GM12878 (cell line): ENCODE results near the gene TIMP3. TPM values are rescaled to one million over a fixed set of nuclear protein-coding genes. Genes with fewer than 3 reads are reported as not detected.

Source experiments
- ATAC-seq: fragments of 200-7000 bp; cut with Tn5 transposase; 3 replicates; pipeline ENCODE4 v1.9.1; 2020; ENCODE audit warnings: mild to moderate bottlenecking, moderate library complexity
- BruUV-seq: library from RNA; stranded (reverse); fragments of 400-500 nt; replicated peaks from 2 replicates; lab custom pipeline; 2021; lab: Mats Ljungman, UMichigan
- CTCF ChIA-PET: fragments of 300-600 bp; sonication (Branson Sonifier 250); formaldehyde crosslinking; extraction: SDS; loops from one replicate; lab custom pipeline; 2021; ENCODE audit warnings: inconsistent platforms; lab: Yijun Ruan, JAX
- POLR2A ChIA-PET: fragments of 350-600 bp; formaldehyde crosslinking; extraction: SDS; loops from one replicate; lab custom pipeline; 2021; ENCODE audit warnings: inconsistent platforms; lab: Charles Lee
- RAD21 ChIA-PET: fragments of 300-600 bp; sonication (Branson Sonifier 250); formaldehyde crosslinking; loops from one replicate; lab custom pipeline; 2023; ENCODE audit warnings: antibody characterized with exemption; ENCODE audit not compliant: unreplicated experiment; lab: Charles Lee
- SMC1A ChIA-PET: fragments of 300-600 bp; sonication (Branson Sonifier 250); formaldehyde crosslinking; loops from one replicate; lab custom pipeline; 2023; ENCODE audit not compliant: unreplicated experiment, uncharacterized antibody; lab: Charles Lee
- DNase-seq: peaks from one replicate; pipeline ENCODE4 v3.0.0-alpha.2; 2011; ENCODE audit warnings: low read depth, low spot score
- FAIRE-seq: peaks from 3 replicates; lab custom pipeline; 2011; peaks lifted over from hg19 to GRCh38; lab: Jason Lieb, UNC
- H2AFZ ChIP-seq: 2 replicates; pipeline ENCODE4 v1.6.0; 2011; ENCODE audit warnings: low read depth, low read length, control low read depth; ENCODE audit not compliant: control insufficient read depth
- H3K27ac ChIP-seq: 2 replicates; pipeline ENCODE4 v1.5.1; 2011; ENCODE audit warnings: control low read depth; ENCODE audit not compliant: control insufficient read depth, insufficient read depth
- H3K27me3 ChIP-seq, 2 experiments: replicated peaks in 1 of 2; 2 replicates each; pipeline versions ENCODE4 v1.6.0 to v1.6.1; 2011; ENCODE audit warnings: low read length in 1 of 2; ENCODE audit not compliant: control insufficient read depth in 2 of 2, insufficient read depth in 2 of 2
- H3K36me3 ChIP-seq, 2 experiments: 2 replicates each; pipeline ENCODE4 v1.5.1; 2011; ENCODE audit warnings: low read length in 1 of 2; ENCODE audit not compliant: control insufficient read depth in 2 of 2, insufficient read depth in 2 of 2
- H3K4me1 ChIP-seq: 2 replicates; pipeline ENCODE4 v1.6.1; 2011; ENCODE audit warnings: mild to moderate bottlenecking, low read length, moderate library complexity, mixed read lengths; ENCODE audit not compliant: control insufficient read depth, insufficient read depth
- H3K4me2 ChIP-seq: 2 replicates; pipeline ENCODE4 v1.6.0; 2011; ENCODE audit warnings: control low read depth; ENCODE audit not compliant: control insufficient read depth, insufficient read depth
- H3K4me3 ChIP-seq: fragments of 200-600 bp; sonication (generic); 2 replicates; pipeline ENCODE4 v1.5.1; 2016
- H3K79me2 ChIP-seq: 2 replicates; pipeline ENCODE4 v1.6.0; 2011; ENCODE audit warnings: low read length; ENCODE audit not compliant: control insufficient read depth, insufficient read depth
- H3K9ac ChIP-seq: 2 replicates; pipeline ENCODE4 v1.8.0; 2011; ENCODE audit warnings: low read length, control low read depth, mixed read lengths; ENCODE audit not compliant: control insufficient read depth, insufficient read depth
- H3K9me3 ChIP-seq: replicated peaks from 3 replicates; pipeline ENCODE4 v1.5.1; 2011; ENCODE audit warnings: mild to moderate bottlenecking, low read length; ENCODE audit not compliant: control insufficient read depth, insufficient read depth
- H4K20me1 ChIP-seq: 2 replicates; pipeline ENCODE4 v1.6.0; 2011; ENCODE audit not compliant: control insufficient read depth, insufficient read depth
- CBX5 ChIP-seq: sonication (generic); IDR thresholded peaks from 2 replicates; pipeline ENCODE4 v1.6.1; 2016; ENCODE audit warnings: low read depth, moderate library complexity, mild to moderate bottlenecking, inconsistent platforms
- CHD2 ChIP-seq: IDR thresholded peaks from 2 replicates; pipeline ENCODE4 v1.6.1; 2011; ENCODE audit warnings: low read depth, low read length, improper control_type of control experiment, borderline replicate concordance
- HDAC2 ChIP-seq: fragments of 200-600 bp; sonication (generic); IDR thresholded peaks from 2 replicates; pipeline ENCODE4 v1.6.1; 2017
- LARP7 ChIP-seq: fragments of 450-650 bp; IDR thresholded peaks from 2 replicates; pipeline ENCODE4 v1.6.1; 2017; ENCODE audit warnings: mild to moderate bottlenecking
- MEF2A ChIP-seq: IDR thresholded peaks from 2 replicates; pipeline ENCODE4 v1.6.1; 2011; ENCODE audit warnings: low read depth, mild to moderate bottlenecking, low read length, moderate library complexity; ENCODE audit not compliant: insufficient read depth
- MTA3 ChIP-seq: IDR thresholded peaks from 2 replicates; pipeline ENCODE4 v1.6.1; 2012; ENCODE audit warnings: low read length, inconsistent platforms, borderline replicate concordance
- NR2C2 ChIP-seq: IDR thresholded peaks from 2 replicates; pipeline ENCODE4 v1.6.1; 2011; ENCODE audit warnings: borderline replicate concordance, low read depth; ENCODE audit not compliant: control insufficient read depth, insufficient read length
- POLR2AphosphoS5 ChIP-seq: IDR thresholded peaks from 2 replicates; pipeline ENCODE4 v1.6.1; 2011; ENCODE audit warnings: mild to moderate bottlenecking, low read length, inconsistent platforms
- POU2F2 ChIP-seq: IDR thresholded peaks from 3 replicates; pipeline ENCODE4 v1.6.1; 2011; ENCODE audit warnings: low read depth, mild to moderate bottlenecking, low read length, borderline replicate concordance
- TARDBP ChIP-seq: IDR thresholded peaks from 2 replicates; pipeline ENCODE4 v1.6.1; 2016; ENCODE audit warnings: borderline replicate concordance
- TCF7 ChIP-seq: IDR thresholded peaks from 2 replicates; pipeline ENCODE4 v1.6.1; 2014; ENCODE audit warnings: antibody characterized with exemption, borderline replicate concordance
- ZNF217 ChIP-seq: fragments of 450-650 bp; IDR thresholded peaks from 2 replicates; pipeline ENCODE4 v1.6.1; 2017; ENCODE audit warnings: antibody characterized with exemption, mild to moderate bottlenecking
- ZNF384 ChIP-seq: IDR thresholded peaks from 2 replicates; pipeline ENCODE4 v1.6.1; 2012; ENCODE audit warnings: low read depth, mild to moderate bottlenecking, low read length, improper control_type of control experiment, borderline replicate concordance
- ZNF622 ChIP-seq: fragments of 450-650 bp; IDR thresholded peaks from 2 replicates; pipeline ENCODE4 v1.6.1; 2017; ENCODE audit warnings: mild to moderate bottlenecking, inconsistent platforms
- WGBS: methylation state at CpG from one replicate; pipeline ENCODE4 v1.1.6; 2016; ENCODE audit warnings: low lambda C conversion rate; ENCODE audit not compliant: insufficient replicate concordance, insufficient coverage; ENCODE audit errors: missing lambda C conversion rate; 5-methylcytosine and 5-hydroxymethylcytosine counted together
- in situ Hi-C: fragments of 300-500 bp; cut with MboI; formaldehyde crosslinking; loops from 9 replicates; pipeline ENCODE4 v1.14.3; 2018; ENCODE audit warnings: mixed read lengths
- intact Hi-C: fragments of 100-400 bp; cut with micrococcal nuclease; formaldehyde crosslinking; loops from one replicate; pipeline ENCODE4 v1.14.2; 2022; ENCODE audit not compliant: unreplicated experiment
- polyA plus RNA-seq, 11 experiments: library from polyadenylated mRNA; depleted of rRNA in 4 of 11; unstranded in 6 of 11; stranded (reverse) in 5 of 11; fragments of >200 nt; fragmentation: Nextera tagmentation in 4 of 11; fragmentation: Illumina TruSeq in 1 of 11; extraction: Ambion mirVana in 4 of 11; extraction: Trizol in 1 of 11; gene quantifications; 1 replicate in 1 of 11; 2 replicates in 10 of 11; pipeline versions ENCODE4 v1.2.1 to v1.2.3, GENCODE V29; 2011 to 2016; ENCODE audit warnings: inconsistent platforms in 2 of 11, missing spikeins in 2 of 11, low read depth in 1 of 11
- total RNA-seq, 4 experiments: library from RNA; depleted of rRNA in 3 of 4; stranded (reverse); fragments of >200 nt in 3 of 4; fragmentation: Illumina TruSeq in 1 of 4; extraction: Trizol in 1 of 4; gene quantifications; 2 replicates each; pipeline versions ENCODE4 v1.2.1 to v1.2.3, GENCODE V29; 2013 to 2021
- TF ChIP-seq, protein P1 (sequence below): fragments of 450-650 bp; IDR thresholded peaks from 2 replicates; pipeline ENCODE4 v1.6.1; 2017; ENCODE audit warnings: mild to moderate bottlenecking, moderate library complexity
- TF ChIP-seq, protein P2 (sequence below): IDR thresholded peaks from 2 replicates; pipeline ENCODE4 v1.6.1; 2011; ENCODE audit warnings: borderline replicate concordance, low read depth, mild to moderate bottlenecking, moderate library complexity, low read length; ENCODE audit not compliant: insufficient read depth, poor library complexity, severe bottlenecking
- TF ChIP-seq, protein P3 (sequence below): IDR thresholded peaks from 2 replicates; pipeline ENCODE4 v1.6.1; 2011; ENCODE audit warnings: low read depth, low read length, improper control_type of control experiment, borderline replicate concordance

TIMP3 gene
- total and polyA plus RNA-seq, 10 of the 15 experiments (the other 5 are each of a cell fraction or from before 2014, with no cell fraction given): 0.01 to 0.74 (median 0.27) TPM; not detected in 5

DNA sequence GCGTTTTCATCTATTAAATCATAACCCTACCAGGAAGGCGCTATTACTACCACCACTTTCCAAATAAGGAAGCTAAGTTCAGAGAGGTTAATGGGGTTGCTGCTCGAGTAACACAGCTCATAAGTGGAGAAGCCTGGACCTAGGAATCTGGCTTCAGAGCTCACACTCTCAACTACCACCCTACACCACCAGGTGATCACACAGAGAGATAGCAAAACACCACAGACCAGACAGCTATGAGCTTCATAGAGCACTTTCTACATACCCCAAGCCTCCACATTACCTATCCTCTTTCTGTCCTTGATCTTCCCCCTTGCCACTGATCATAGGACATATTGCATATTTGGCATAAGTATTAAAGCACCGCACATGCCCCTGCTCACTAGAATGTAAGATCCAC, 65.4 kb downstream of the TIMP3 start:
- no peak for DNase-seq
- Histone ChIP-seq H3K9ac (no peak overlapping the region), H3K9me3 (no peaks in the 10 kb centered on the region), H3K27ac (no peak overlapping the region), H3K4me3 (no peak overlapping the region), H3K4me1 (no peaks in the 10 kb centered on the region), H4K20me1 (no peaks in the 10 kb centered on the region), H3K79me2 (no peaks in the 10 kb centered on the region), H3K36me3 (no peaks in the 10 kb centered on the region), H2AFZ (no peak overlapping the region), H3K4me2 (no peak overlapping the region), H3K27me3 (no peaks in the 10 kb centered on the region; a peak in 2 of 4 replicates)
- no TSS peak for BruUV-seq
- TF ChIP-seq, protein P1, sequence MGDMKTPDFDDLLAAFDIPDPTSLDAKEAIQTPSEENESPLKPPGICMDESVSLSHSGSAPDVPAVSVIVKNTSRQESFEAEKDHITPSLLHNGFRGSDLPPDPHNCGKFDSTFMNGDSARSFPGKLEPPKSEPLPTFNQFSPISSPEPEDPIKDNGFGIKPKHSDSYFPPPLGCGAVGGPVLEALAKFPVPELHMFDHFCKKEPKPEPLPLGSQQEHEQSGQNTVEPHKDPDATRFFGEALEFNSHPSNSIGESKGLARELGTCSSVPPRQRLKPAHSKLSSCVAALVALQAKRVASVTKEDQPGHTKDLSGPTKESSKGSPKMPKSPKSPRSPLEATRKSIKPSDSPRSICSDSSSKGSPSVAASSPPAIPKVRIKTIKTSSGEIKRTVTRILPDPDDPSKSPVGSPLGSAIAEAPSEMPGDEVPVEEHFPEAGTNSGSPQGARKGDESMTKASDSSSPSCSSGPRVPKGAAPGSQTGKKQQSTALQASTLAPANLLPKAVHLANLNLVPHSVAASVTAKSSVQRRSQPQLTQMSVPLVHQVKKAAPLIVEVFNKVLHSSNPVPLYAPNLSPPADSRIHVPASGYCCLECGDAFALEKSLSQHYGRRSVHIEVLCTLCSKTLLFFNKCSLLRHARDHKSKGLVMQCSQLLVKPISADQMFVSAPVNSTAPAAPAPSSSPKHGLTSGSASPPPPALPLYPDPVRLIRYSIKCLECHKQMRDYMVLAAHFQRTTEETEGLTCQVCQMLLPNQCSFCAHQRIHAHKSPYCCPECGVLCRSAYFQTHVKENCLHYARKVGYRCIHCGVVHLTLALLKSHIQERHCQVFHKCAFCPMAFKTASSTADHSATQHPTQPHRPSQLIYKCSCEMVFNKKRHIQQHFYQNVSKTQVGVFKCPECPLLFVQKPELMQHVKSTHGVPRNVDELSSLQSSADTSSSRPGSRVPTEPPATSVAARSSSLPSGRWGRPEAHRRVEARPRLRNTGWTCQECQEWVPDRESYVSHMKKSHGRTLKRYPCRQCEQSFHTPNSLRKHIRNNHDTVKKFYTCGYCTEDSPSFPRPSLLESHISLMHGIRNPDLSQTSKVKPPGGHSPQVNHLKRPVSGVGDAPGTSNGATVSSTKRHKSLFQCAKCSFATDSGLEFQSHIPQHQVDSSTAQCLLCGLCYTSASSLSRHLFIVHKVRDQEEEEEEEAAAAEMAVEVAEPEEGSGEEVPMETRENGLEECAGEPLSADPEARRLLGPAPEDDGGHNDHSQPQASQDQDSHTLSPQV: no peak
- TF ChIP-seq CHD2 (no peak), ZNF217 (no peak), MTA3 (no peak), POLR2AphosphoS5 (no peak), ZNF384 (no peak), MEF2A (no peak), LARP7 (no peak), NR2C2 (no peak), HDAC2 (no peak), ZNF622 (no peak), TCF7 (no peak), CBX5 (no peak), POU2F2 (no peak), TARDBP (no peak)
- TF ChIP-seq, protein P2, sequence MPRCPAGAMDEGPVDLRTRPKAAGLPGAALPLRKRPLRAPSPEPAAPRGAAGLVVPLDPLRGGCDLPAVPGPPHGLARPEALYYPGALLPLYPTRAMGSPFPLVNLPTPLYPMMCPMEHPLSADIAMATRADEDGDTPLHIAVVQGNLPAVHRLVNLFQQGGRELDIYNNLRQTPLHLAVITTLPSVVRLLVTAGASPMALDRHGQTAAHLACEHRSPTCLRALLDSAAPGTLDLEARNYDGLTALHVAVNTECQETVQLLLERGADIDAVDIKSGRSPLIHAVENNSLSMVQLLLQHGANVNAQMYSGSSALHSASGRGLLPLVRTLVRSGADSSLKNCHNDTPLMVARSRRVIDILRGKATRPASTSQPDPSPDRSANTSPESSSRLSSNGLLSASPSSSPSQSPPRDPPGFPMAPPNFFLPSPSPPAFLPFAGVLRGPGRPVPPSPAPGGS: no peak
- TF ChIP-seq, protein P3, sequence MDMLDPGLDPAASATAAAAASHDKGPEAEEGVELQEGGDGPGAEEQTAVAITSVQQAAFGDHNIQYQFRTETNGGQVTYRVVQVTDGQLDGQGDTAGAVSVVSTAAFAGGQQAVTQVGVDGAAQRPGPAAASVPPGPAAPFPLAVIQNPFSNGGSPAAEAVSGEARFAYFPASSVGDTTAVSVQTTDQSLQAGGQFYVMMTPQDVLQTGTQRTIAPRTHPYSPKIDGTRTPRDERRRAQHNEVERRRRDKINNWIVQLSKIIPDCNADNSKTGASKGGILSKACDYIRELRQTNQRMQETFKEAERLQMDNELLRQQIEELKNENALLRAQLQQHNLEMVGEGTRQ: no peak
- ChIA-PET RAD21 (no interaction called here), SMC1A (no interaction called here), POLR2A (no interaction called here), CTCF (no interaction called here)
- 10% methylated on average over 4 of the region's 4 CpGs for WGBS
- FAIRE-seq: no peak
- intact Hi-C loops (no loop called here), in situ Hi-C loops (no loop called here)
- ATAC-seq: no peak
